GM21390 (cell line): ENCODE results near the gene MRPL44.
"Not testable (repeated sequence)": the region's sequence is repeated elsewhere in the genome, so short reads cannot be mapped to it uniquely, and the experiment has no call there.

ENCODE experiments used
- ATAC-seq: cut with Tn5 transposase; IDR thresholded peaks from one replicate; pipeline ENCODE4 v1.9.1; 2021; ENCODE audit not compliant: unreplicated experiment

Gene MRPL44

DNA sequence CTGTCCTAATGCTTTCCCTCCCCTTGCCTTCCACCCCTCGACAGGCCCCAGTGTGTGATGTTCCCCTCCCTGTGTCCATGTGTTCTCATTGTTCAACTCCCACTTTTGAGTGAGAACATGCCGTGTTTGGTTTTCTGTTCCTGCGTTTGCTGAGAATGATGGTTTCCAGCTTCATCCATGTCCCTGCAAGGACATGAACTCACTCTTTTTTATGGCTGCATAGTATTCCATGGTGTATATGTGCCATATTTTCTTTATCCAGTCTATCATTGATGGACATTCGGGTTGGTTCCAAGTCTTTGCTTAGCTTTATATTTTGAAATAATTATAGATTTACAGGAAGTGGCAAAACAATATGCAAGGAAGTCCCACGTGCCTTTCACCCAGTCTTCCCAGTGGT, 43.4 kb downstream of the MRPL44 start:
- not testable (repeated sequence) for ATAC-seq

DNA sequence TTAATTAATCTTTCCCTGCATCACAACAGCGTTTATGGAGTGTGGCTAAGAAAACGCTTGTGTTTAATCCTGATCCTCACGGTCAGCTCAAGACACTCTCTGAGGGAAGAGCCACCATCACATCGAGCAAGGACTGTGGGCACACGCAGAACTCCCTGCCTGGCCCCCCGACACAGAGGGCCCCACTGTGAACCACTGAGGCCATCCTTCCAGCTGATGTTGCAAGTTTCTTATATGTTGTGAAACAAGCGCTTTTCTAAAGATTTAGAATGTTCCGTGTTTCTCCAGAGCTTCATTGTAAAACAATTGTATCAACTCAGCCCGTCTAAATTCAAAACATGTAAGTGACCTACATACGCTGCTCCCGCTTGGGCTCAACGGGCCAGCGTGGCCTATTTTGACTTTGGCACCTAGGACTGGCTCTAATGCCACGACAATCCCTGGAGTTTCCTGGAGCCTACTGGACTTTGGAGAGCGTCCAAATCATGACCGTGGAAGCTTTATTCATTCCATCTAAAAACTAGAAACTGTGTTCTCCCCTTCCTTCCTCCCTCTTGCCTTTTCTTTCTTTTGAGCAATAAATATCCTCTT, 46.9 kb downstream of the MRPL44 start:
- no peak for ATAC-seq

DNA sequence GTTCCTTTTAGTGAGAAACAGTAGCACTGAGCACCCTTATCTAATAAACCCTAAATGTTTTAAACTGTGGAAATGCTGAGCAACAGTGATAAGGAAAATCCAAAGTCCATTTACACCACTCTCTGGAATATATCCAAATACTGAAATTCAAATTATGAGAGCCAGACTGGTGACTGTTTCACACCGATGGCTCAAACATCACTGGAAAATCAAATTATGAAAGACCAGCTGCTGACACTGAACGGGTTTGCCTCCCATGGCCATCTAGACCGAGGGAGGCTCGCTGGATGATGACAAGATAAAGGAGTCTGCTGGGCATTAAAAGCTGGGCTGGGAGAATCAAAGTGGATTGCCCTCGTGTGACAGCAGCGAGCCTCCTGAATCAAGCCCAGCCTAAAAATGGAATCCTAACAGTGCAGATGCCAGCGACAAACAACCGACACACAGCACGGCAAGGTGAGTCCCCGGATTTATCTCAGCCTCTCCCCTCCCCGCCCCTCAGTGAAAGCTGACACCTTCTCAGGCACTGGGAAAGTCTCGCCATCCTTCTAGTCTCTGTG, 51.5 kb downstream of the MRPL44 start:
- ATAC-seq, result no peak

DNA sequence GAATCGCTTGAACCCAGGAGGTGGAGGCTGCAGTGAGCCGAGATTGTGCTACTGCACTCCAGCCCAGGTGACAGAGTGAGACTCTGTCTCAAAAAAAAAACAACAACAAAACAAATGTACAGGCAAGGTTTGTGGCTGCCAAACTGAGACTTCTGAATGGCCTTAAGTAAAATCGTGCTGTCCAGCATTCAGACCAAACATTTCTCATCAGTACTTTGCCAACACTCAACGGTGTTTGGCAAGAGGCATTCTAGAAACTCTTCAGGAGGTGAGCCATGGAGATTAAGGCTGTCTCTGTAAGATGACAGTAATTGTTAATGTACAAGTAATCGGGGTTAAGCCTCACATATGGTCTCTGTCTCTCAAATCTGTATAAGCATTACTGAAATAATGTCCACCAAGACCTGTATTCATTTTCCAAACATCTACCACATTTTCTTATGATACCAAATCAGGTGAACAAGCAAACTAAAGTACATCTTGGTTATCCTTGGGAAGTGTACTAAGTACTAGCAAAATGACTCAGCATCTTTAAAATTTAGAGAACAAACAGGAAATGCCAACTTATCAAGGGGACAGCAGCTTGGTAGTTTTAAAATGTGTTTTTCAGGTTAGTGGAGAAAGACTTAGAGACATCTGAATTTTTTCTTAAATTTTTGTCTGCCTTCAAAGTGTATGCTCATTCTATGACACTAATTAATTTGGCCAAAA, 52.5 kb downstream of the MRPL44 start:
- no peak for ATAC-seq

DNA sequence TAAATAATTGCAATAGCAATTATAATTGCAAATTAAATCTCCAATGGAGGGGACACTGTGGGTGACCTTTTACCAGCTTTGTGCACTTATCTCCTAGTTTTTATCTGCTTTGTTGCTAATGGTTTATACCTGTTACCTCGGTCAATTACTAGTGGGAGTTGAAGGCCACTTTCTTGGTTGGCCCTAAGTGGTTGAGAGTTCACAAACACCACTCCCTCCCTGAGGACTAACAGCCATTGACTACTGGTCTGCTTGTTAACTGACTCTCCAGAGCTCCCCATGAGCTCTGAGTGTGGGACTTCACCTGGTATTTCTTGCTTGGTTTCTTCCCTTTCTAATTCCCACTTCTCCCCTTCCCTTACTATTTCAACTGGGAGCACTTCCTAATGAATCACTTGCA, 54.6 kb downstream of the MRPL44 start:
- no peak for ATAC-seq

DNA sequence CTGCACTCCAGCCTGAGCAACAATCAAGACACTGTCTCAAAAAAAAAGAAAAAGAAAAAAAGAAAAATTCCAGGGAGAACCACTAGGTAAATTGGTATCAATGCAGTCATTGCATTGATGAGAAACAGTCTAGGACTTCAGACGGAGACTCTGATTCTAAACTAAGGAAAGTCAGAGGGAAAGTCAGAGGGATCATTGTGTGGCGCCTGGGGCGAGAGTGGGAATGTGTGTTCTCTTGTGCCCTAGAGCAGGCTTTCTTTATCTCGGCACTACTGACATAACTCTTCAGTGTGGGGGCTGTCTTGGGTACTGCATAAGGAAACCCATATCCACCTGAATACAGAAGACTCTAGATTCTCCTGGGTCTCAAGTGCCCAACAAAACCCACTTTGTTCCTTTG, 57.1 kb downstream of the MRPL44 start:
- ATAC-seq, result no peak

DNA sequence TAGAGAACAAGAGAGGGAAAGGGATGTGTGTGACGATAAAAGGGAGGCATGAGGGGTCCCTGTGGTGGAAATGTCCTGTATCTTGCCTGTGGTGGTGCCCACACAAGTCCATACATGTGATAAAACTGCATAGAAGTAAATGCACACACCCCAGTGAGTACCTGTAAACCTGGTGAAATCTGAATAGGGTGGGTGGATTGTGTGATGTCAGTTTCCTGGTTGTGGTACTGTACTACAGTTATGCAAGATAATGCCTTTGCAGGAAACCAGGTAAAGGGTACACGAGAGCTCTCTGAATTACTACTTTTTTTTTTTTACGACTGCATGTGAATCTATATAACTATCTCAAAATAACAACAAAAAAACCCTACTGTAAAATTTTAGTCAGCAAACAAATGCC, 59.7 kb downstream of the MRPL44 start:
- no peak for ATAC-seq
